HG02943 (cell line): ENCODE results near the gene SPEF1.

Source experiments
- ATAC-seq: cut with Tn5 transposase; IDR thresholded peaks from one replicate; pipeline ENCODE4 v1.9.1; 2021; ENCODE audit warnings: mild to moderate bottlenecking, low read depth, moderate library complexity; ENCODE audit not compliant: unreplicated experiment

SPEF1 gene

DNA sequence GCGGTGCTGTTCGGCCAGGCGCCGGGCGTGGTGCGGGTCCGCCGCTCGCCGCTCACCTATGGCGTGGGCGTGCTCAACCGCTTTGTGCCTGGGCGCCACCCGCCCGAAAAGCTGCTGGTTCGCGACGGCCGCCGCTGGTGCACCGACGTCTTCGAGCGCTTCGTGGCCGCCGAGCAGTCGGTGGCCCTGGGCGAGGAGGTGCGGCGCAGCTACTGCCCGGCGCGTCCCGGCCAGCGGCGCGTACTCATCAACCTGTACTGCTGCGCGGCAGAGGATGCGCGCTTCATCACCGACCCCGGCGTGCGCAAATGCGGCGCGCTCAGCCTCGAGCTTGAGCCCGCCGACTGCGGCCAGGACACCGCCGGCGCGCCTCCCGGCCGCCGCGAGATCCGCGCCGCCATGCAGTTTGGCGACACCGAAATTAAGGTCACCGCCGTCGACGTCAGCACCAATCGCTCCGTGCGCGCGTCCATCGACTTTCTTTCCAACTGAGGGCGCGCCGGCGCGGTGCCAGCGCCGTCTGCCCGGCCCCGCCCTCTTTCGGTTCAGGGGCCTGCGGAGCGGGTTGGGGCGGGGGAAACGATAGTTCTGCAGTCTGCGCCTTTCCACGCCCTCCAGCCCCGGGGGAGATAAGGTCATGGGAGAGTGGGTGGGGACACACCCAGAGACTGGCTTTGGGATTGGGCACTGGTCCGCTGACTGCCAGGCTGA lies 29.4 kb downstream of the SPEF1 start:
- ATAC-seq = no peak

DNA sequence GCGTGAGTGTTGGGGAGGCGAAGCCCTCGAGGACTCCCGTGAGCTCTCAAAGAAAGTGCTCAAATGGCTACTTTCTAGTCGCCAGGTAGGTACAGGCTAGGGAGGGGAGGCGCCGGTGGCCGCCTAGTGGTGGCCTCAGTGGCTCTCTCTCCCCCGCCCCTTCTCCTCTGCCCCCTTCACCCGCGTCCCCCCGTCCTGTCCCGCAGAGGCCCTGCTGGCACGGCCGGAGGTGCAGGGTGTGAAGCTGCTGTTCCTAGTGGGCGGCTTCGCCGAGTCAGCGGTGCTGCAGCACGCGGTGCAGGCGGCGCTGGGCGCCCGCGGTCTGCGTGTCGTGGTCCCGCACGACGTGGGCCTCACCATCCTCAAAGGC lies 30.0 kb downstream of the SPEF1 start:
- no peak for ATAC-seq

DNA sequence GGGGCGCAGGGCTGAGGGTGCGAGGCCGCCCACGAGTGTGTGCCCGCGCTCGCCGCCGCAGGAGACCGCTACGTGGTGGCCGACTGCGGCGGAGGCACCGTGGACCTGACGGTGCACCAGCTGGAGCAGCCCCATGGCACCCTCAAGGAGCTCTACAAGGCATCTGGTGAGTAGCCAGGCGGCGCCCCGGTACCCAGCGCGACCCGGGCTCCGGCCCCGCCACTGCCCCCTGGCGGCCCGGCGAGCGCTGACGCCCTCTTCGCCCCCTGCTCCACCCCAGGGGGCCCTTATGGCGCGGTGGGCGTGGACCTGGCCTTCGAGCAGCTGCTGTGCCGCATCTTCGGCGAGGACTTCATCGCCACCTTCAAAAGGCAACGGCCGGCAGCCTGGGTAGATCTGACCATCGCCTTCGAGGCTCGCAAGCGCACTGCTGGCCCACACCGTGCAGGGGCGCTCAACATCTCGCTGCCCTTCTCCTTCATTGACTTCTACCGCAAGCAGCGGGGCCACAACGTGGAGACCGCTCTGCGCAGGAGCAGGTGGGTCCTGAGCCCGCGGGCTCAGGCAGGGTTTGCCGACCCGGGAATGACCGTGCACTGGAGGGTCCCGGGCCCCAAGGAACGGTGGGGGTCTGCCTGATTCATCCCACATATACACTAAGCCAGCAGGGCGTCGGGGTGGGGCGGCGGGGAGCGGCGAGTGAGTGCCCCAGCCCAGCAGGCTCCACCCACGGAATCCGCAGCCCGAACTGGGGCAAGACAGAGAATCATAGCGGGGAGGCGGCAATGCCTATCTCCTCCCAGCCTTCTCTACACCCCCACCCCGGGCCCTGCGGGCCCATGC lies 31.3 kb downstream of the SPEF1 start:
- no peak for ATAC-seq

DNA sequence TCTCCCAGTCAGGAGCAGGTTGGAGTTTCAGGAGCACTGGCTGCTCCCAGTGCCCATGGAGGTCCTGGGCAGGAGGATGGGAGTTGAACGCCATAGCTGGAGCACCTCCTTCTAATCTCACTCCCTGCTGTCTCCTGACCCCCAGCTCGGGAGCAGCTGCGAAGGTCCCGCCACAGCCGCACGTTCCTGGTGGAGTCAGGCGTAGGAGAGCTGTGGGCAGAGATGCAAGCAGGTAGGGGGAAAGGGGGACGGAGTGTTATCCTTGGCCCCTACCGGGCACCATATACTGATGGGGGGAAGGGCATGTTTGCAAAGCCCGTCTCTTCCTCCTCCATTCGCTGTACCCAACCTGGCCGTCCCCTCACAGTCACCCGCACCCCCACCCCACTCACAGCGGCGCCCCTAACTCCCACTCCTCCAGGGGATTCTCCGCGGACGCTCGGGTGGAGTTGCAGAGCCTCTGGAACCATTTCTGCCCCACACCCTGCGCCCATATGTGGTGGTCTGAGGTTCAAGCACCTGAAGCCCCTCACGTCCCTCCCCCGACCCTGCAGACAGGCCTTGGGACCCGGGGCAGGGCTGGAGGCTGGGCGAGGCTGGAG lies 32.1 kb downstream of the SPEF1 start:
- ATAC-seq = no peak

DNA sequence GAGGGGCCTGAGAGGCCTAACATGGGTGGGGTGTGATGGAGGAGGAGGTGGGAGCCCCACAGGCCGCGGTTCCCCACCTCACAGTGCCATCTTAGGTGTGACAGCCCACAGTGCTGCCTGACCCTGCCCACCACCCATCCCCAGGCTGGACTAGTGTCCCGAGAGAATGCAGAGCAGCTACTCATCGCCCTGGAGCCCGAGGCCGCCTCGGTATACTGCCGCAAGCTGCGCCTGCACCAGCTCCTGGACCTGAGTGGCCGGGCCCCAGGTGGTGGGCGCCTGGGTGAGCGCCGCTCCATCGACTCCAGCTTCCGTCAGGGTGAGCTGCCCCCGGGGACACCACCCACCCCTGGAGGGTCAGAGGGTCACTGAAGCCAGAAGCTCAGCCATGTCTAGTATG lies 33.2 kb downstream of the SPEF1 start:
- no peak for ATAC-seq

DNA sequence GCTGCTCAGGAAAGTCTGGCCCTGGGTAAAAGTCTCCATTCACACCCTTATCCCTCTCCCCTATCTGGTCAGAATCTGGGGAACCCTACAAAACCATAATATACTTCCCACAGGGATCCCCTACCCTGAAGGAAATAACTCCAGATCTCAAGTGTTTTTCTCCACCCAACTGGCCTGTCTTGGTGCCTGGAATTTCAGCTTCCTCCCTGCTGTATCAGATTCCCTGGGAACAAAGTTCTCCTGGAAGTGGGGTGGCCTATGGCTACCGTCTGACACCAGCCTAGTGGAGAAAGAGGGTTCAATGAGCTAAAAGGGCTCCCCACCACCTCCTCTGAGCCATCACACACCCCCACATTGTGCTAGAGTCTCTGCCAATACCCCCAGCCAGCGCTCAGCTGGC lies 33.8 kb downstream of the SPEF1 start:
- no peak for ATAC-seq

DNA sequence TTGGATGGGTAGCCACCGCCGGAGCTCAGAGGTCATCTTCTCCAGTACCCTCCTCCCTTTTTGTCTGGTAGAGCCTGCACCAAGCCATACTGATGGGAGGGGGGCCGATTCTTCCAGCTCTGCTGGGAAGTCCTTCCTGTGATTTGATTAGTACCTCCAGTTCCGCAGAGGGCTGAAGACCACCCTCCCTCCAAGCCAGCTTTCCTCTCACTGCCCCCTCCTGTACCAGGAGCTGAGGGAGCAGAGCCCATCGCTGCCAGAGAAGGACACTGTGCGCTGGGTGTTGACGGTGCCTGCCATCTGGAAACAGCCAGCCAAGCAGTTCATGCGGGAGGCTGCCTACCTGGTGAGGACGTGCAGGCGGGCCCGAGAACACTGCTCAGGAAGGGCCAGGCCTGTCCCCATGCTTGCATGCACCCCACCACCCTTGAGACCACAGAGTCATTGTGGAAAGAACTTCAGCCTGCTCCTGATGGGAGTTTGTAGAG lies 35.5 kb downstream of the SPEF1 start:
- no peak for ATAC-seq

DNA sequence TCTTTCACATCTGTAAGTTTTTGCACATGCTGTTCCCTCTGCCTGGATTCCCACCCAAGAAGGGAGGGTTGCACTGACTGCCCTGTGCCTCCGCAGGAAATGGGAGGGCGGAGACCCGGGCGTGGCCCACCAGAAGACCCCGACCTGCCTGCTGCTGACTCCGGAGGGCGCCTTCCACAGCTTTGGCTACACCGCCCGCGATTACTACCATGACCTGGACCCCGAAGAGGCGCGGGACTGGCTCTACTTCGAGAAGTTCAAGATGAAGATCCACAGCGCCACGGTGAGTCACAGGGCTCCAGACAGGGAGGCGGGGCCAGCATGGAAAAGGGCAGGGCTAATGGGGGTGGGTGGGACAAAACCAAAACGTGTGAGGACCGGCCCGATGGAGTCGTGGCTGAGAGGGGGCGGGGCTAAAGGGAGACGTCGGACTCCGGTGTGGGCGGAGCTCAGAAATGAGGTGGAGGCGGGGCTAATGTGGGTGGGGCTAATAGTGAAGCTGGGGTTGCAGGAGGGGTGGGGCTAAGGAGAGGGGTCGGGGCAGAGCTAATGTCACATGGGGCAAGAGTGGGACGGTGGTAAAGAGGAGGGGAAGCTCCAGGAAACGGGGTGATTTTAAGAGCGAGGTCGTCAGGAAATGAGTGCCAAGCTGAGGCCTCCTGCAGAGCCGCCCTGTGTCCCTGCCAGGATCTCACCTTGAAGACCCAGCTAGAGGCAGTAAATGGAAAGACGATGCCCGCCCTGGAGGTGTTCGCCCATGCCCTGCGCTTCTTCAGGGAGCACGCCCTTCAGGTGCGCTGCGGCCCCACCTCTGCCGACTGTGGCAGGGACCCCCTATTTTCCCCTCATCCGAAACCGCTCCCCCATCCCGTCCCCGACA lies 36.2 kb downstream of the SPEF1 start:
- ATAC-seq = no peak

DNA sequence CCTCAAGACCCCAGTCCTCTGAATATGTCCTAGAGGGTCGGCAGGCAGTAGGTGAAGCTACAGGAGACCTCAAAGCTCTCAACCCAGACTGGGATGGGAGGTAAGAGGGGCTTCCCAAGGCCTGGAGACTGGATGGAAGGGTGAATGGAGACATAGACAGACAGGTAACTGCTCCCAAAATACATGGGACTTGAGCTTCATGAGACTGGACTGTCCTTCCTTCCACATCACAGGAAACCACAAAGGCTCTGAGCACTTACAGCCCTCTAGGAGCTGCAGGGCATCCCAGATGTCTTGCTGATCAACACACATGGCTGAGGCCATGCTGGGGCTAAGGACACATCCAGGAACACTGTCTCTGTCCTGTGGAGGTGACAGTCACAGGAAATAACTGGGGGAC lies 37.2 kb downstream of the SPEF1 start:
- no peak for ATAC-seq

DNA sequence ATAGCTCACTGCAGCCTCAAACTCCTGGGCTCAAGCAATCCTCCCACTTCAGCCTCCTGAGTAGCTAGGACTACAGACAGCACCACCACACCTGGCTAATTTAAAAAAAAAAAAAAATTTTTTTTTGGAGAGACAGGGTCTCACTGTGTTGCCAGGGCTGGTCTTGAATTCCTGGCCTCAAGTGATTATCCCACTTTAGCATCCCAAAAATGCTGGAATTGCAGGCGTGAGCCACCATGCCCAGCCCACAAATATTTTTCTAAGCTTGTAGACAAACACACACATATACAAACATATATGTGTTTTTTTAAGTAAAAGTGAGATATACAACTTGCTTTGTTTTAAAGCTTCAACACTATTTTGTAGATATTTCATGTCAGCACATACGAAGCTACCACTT lies 38.0 kb downstream of the SPEF1 start:
- no peak for ATAC-seq

DNA sequence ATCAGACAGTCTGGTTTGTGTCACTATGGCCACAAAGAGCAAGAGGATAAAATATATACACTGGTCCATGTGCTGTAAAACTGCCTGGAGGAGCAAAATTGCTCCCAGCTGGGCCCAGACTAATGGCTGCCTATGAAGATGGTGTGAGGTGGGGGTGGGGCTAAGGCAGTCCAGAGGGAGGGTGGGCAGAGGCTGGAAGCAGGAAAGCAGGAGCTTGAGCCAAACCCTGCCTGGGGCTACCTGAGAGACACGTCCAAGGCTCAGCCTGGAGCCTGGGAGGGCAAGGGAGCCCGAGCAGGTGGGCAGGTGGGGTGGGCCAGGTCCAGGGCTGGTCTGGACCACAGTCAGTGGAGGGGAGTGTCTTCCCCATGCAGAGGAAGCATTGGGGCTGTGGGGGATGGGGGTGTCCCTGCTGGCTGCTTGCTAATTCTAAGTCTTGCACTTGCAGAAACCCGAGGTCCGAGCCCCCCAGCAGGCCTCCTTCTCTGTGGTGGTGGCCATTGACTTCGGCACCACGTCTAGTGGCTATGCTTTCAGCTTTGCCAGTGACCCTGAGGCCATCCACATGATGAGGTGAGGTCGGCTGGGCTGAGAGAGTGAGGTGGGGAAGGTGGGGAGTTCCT lies 39.3 kb downstream of the SPEF1 start:
- no peak for ATAC-seq

DNA sequence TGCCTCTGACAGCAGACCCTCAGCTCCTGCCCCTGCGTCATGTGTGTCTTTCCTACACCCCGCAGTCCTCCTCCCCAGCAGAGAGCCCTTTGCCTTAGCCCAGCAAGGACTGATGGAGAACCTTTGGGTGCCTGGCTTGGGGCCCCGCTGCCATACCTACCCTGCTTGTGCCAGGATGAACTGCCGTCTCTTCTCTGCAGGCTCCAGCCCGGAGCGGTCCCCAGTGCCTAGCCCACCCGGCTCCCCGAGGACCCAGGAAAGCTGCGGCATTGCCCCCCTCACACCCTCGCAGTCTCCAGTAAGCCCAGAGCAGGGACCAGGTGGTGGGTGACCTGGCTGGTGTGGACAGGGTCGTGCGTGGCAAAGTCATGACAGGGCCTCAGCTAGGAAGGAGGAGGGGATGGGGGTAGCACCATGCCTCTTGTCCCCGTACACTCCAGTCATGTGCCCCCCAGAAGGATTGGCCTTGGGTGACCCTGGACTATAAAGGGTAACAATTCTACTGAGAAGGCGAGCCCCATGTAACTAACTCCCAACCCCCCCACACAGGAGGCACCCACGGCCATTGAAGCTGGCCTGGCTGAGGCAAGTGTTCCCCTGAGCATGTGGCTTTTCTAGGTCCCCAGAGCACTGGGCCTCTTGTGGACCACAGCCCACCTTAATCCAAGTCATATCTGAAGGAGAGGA lies 40.5 kb downstream of the SPEF1 start:
- no peak for ATAC-seq

DNA sequence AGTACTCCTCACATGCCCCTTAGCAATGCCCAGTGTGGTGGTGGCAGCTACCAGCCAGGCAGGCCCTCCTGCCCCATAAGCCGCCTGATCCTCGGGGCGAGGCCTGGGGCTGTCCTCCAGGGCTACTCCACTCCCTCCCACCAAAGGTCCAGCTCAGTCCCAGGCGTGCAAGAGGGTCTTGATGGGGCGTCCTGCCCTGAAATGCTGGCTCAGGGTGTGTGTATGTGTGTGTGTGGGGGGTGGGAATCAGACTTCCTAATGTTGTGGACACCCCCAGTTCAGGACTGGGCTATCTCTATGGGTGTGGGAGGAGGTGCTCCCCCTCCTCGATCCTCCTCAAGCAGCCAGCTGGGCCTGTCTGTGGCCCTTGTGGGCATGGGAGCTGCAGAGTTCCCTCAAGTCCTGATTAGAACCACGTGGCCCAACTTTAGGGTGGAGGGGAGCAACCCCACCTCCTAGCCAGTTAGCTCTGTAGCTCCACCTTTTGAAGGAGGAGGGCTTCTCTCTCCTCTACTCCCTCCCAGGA lies 41.3 kb downstream of the SPEF1 start:
- ATAC-seq = no peak

DNA sequence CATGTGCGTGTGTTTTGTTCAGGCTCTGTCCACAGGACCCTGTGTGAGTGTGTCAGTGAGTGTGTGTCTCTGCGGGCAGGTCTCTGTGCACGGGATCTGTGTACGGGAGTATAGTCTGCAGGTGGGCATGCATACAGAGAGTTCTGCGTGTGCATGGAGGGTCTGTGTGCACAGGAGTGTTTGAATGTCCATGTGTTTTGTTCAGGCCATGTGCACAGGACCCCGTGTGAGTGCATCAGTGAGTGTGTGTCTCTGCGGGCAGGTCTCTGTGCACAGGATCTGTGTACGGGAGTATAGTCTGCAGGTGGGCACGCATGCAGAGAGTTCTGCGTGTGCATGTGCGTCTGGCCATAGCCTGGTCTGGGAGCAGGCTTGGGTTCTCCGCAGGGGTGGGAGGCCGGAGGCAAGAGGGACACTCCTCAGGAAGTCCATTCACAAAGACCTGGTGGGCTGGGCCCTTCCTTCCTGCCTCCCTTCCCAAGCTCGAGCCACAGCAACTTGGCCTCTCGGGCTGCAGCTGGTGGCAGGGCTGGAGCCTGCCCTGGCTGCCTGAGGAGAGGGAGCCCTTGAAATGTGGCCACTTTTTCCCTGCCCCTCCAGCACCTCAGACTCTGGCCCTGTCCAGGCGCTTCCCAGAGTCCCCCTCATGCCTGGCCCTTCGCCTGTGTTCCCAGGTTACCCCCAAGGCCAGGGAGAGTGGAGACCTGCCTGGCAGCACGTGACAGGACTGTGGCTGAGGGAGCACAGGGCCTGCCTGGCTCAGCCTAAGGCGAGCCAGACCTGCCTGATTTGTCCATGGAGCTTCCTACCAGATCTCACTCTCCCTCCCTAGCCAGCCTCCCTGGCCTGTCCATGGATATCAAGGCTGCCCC lies 42.0 kb downstream of the SPEF1 start:
- no peak for ATAC-seq

DNA sequence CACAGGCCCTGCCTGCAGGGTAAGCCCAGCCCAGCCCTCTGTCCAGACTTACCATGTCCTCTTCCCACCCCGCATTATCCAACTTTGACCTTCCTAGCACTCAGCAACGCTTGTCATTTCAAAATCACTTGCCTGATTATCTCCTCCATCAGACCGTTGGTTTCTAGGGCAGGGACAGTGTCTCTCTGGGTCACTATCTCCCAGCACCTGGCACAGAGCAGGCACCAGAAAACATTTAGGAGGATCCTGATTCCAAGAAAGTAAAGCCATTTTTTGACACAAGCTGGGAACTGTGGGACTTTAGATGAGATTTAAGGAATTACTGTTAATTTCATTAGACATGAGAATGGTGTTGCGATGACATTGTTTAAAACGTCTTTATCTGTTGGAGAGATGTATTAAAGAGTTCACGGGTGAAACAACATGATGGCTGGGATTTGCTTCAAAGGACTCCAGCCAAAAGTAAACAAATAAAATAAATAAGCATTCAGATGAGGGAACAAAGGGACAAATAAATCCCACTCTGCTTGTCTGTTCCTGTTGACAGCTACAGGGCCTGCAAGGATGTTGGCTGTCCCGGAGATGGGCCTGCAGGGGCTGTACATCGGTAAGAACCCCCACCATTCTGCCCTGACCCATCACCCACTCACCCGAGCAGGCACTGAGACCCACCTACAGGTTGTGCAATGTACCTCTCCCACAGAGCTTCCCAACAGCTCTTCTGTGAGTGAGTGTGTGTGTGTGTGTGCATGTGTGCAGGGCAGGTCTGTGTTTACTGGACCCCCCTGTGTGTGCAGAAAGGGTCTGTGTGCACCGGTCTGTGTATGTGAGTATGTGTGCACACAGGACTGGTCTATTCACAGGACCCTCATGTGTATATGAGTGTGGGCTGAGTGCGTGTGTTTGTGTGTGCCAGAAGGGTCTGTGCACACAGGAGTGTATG lies 42.9 kb downstream of the SPEF1 start:
- ATAC-seq = no peak

DNA sequence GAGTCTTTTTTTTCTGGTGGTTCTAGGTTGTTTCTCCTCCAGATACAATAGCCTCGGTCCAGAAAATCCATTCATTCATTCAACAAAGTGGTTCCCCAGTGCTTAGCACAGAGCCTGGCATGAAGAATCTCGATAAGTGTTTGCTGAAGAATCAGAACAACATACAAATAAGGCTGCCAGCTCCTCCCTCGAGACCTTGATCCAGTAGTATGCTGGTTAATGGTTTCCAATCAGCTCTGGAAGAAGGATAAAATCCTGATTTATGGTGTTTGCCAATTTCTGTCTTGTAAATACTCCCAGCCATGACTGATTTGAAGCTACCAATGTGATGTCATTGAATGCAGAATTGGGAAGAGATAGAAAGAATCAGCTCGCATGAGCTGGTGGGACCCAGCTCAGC lies 45.5 kb downstream of the SPEF1 start:
- ATAC-seq = no peak

DNA sequence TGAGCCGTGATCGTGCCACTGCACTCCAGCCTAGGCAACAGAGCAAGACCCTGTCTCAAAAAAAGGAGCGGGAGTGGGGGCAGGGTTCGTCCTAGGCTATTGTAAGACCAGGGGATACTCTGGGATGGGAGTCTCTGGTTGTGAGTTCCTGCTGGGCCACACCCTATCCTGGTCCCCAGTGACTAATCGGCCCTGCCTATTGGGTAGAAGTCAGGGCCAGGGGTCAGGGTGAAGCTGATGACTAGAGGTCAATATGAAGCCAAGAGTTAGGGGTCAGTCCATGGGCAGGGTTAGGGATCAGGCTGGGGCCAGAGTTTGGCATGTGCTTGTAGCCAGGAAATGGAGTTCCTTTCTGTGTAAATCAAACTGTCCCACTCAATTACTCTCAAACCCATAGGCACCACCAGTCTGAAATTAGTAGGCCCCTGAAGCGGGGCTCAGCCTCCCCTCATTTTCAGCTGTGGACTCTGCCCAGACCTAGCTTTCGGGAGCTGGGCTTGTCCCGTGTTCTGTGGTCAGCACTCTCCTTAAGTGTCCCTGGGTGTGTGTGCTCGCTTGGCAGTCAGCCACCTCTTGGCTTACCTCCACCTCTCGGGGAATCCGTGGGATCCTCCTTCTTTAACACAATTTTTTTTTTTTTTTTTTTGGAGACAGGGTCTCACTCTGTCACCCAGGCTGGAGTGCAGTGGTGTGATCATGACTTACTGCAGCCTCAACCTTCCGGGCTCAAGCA lies 47.0 kb downstream of the SPEF1 start:
- ATAC-seq = no peak
